Ectodermal cell (in vitro differentiated cells): ENCODE results near the gene MYOCOS.
"Not testable (repeated sequence)": the region's sequence is repeated elsewhere in the genome, so short reads cannot be mapped to it uniquely, and the experiment has no call there.

ENCODE experiments used
- H3K27ac ChIP-seq: 2 replicates; pipeline ENCODE4 v1.7.0; 2013; ENCODE audit warnings: mild to moderate bottlenecking, low read depth, low read length; ENCODE audit not compliant: insufficient read depth, poor library complexity, severe bottlenecking
- H3K27me3 ChIP-seq: 2 replicates; pipeline ENCODE4 v1.7.0; 2013; ENCODE audit warnings: mild to moderate bottlenecking, low read length; ENCODE audit not compliant: insufficient read depth, control insufficient read depth, poor library complexity, severe bottlenecking
- H3K36me3 ChIP-seq: one replicate; pipeline ENCODE4 v1.7.0; 2013; ENCODE audit warnings: low read length; ENCODE audit not compliant: control insufficient read depth, insufficient read depth
- H3K4me1 ChIP-seq: one replicate; pipeline ENCODE4 v1.7.0; 2013; ENCODE audit warnings: low read length; ENCODE audit not compliant: control insufficient read depth, insufficient read depth
- H3K4me3 ChIP-seq: 2 replicates; pipeline ENCODE4 v1.7.0; 2013; ENCODE audit warnings: low read depth, low read length, control low read depth; ENCODE audit not compliant: insufficient read depth
- H3K9me3 ChIP-seq: 2 replicates; pipeline ENCODE4 v1.7.0; 2013; ENCODE audit warnings: mild to moderate bottlenecking, low read length, moderate library complexity; ENCODE audit not compliant: control insufficient read depth
- WGBS, 2 experiments: methylation state at CpG; one replicate each; pipeline ENCODE4 v1.1.7; 2013; ENCODE audit warnings: missing lambda C conversion rate in 2 of 2; 5-methylcytosine and 5-hydroxymethylcytosine counted together

Gene MYOCOS

DNA sequence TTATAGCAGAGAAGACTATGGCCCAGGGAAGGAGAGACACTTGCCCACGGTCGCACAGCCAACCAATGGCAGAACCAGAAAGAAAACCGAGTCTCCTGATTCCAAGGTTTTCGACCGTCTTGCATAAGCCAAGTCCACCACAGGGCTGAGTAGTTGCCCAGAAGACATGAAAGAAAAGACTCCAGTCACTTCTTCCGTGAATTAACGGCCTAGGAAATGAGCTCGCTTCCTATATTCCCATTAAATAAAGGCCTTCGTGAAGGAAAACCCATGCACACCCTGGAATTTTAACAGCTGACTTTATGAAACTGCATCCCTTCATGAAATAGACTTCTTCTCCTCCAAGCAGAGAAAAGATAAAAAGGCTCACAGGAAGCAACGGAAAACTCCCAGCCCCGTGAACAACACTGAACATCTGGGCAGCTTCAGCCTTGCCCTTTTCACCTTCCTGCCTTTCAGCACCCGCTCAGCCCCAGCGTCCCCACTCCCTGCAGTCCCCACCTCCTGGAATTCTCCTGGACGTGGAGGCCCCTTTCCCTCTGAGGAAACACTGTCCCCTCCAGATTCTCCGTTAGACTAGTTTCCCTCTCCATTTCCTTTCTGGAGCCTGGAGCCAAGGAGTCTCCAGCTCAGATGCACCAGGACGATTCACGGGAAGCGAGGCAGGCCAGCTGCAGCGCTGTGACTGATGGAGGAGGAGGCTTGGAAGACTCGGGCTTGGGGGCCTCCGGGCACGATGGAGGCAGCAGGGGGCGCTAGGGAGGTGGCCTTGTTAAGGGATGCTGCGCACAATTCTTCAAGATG lies 33.1 kb downstream of the MYOCOS start:
- Histone ChIP-seq H3K4me3 (no peak overlapping the region), H3K36me3 (no peaks in the 10 kb centered on the region), H3K9me3 (no peaks in the 10 kb centered on the region), H3K27me3 (no peaks in the 10 kb centered on the region), H3K27ac (no peak overlapping the region), H3K4me1 (no peaks in the 10 kb centered on the region)
- 54 to 56% methylated on average over 24 of the region's 24 CpGs for WGBS, 2 experiments

DNA sequence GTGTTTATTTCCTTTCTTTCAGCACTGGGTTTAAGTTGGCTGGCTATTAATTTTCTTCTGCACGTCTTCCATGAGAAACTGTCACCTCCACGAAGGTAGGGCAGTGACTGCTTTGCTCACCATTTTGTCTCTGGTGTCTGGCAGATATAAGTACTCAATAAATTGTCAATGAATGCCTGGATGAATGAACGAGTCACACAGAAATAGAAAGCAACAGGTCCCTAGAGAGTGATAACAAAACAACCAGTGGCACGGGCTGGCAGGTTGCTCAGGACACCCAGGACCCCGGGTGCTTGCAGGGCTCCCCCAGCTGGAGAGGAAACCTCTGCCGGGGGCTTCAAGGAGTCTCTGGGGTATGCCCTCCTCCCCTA lies 33.7 kb downstream of the MYOCOS start:
- Histone ChIP-seq H3K27ac (no peak overlapping the region), H3K27me3 (no peaks in the 10 kb centered on the region), H3K36me3 (no peaks in the 10 kb centered on the region), H3K9me3 (no peaks in the 10 kb centered on the region), H3K4me3 (no peak overlapping the region), H3K4me1 (no peaks in the 10 kb centered on the region)
- 86 to 87% methylated on average over 6 of the region's 6 CpGs for WGBS, 2 experiments

- H3K9me3 ChIP-seq, H3K27ac ChIP-seq, H3K4me3 ChIP-seq, H3K27me3 ChIP-seq, H3K36me3 ChIP-seq, H3K4me1 ChIP-seq: not testable (repeated sequence)
- WGBS, 2 experiments, result 89 to 93% methylated on average over 9 of the region's 9 CpGs
Measured at GRCh38 chr1:171656206-171656605, 34.2 kb downstream of the MYOCOS start.

DNA sequence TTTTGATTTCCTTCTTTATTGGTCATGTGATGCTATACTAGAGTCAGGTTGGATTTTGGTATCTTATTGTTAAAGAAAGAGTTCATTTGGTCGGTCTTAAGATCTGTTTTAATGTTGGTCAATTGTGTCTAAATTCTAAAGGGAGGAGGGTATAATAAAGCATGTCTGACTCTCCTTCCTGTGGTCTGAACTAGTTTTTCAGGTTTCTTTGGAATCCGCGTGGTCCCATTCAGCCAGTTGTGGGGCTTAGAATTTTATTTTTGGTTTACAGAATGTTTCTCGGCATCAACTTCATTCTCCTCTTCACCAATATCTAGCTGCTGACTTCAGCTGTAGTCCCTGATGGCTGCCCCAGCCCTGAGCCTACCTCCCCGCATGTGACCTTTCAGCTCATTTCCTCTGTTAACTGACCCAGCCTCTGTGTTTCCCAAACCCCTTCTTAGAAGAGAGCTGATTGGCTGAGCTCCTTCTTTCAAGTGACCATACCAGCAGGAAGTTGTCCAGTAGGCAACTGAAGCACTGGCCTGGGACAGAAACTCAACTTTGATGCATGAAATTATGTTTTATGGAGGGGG lies 39.1 kb downstream of the MYOCOS start:
- 88 to 93% methylated on average over 3 to 5 of the region's 5 CpGs for WGBS, 2 experiments
- no peak overlapping the region for H3K27ac ChIP-seq
- no peaks in the 10 kb centered on the region for H3K36me3 ChIP-seq
- no peaks in the 10 kb centered on the region for H3K4me1 ChIP-seq
- no peak overlapping the region for H3K4me3 ChIP-seq
- H3K27me3 ChIP-seq, result no peaks in the 10 kb centered on the region
- H3K9me3 ChIP-seq, result no peaks in the 10 kb centered on the region

DNA sequence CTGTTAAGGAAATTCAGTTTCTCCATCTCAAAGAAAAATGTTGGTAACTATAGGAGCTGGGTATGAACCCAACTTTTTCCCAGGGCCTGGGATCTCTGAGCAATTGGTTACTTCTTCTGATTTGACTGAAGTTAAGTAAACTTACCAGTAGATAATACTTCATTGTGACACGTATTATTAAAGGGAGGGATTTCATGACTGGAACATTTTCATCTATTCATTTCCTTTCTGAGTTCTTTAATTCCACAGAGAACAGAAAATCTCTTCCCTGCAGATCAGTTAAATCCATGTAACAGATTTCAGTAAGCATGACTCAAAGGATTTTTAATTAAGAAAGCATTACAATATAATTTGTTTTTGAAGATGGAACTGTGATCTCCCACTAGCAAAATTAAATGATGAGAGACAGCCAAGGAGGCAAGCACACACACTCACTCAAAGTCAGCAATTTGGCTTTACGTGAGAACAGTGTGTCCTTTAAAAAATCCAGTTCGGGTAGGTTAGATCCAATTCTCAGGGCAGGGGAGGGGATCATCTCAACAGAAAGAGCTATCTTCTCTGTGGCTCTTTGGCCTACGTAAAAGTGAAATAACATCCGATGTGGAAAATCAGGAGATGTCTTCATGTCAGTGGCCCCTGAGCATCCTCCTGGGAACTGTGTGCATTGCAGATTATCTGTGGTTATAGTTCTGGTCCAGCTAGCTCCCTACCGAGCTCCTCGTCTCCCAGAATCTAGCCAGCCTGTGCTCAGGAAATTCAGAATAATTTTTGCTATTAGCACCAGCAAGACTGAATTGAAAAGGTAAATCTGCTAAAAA lies 41.2 kb downstream of the MYOCOS start:
- Histone ChIP-seq H3K9me3 (no peaks in the 10 kb centered on the region), H3K4me3 (no peak overlapping the region), H3K27ac (no peak overlapping the region), H3K36me3 (no peaks in the 10 kb centered on the region), H3K4me1 (no peaks in the 10 kb centered on the region), H3K27me3 (no peaks in the 10 kb centered on the region)
- WGBS, 2 experiments, result 93 to 95% methylated on average over 7 of the region's 7 CpGs

GRCh38 chr1:171663854-171664575 lies 42.0 kb downstream of the MYOCOS start:
- Histone ChIP-seq H3K4me3 (no peak overlapping the region), H3K4me1 (no peaks in the 10 kb centered on the region), H3K27me3 (no peaks in the 10 kb centered on the region), H3K36me3 (no peaks in the 10 kb centered on the region), H3K27ac (no peak overlapping the region), H3K9me3 (no peaks in the 10 kb centered on the region)
- WGBS, 2 experiments, result 88 to 90% methylated on average over 3 to 4 of the region's 4 CpGs

- Histone ChIP-seq H3K4me3 (no peak overlapping the region), H3K9me3 (no peaks in the 10 kb centered on the region), H3K36me3 (no peaks in the 10 kb centered on the region), H3K4me1 (no peaks in the 10 kb centered on the region), H3K27ac (no peak overlapping the region), H3K27me3 (no peaks in the 10 kb centered on the region)
Measured at GRCh38 chr1:171664976-171665375, 42.9 kb downstream of the MYOCOS start.

GRCh38 chr1:171666114-171666769 lies 44.2 kb downstream of the MYOCOS start:
- Histone ChIP-seq H3K27ac (no peak overlapping the region), H3K27me3 (no peaks in the 10 kb centered on the region), H3K4me3 (no peak overlapping the region), H3K9me3 (no peaks in the 10 kb centered on the region), H3K36me3 (no peaks in the 10 kb centered on the region), H3K4me1 (no peaks in the 10 kb centered on the region)
- WGBS, 2 experiments, result 90 to 92% methylated on average over 4 of the region's 4 CpGs

- no peak overlapping the region for H3K27ac ChIP-seq
- no peak overlapping the region for H3K4me3 ChIP-seq
- WGBS, 2 experiments, result 83 to 88% methylated on average over 5 of the region's 5 CpGs
Measured at GRCh38 chr1:171668372-171668771, 46.3 kb downstream of the MYOCOS start.

More at GRCh38 chr1:171668372-171668771, 46.3 kb downstream of the MYOCOS start:
- Histone ChIP-seq H3K27me3 (no peaks in the 10 kb centered on the region), H3K4me1 (no peaks in the 10 kb centered on the region), H3K36me3 (no peaks in the 10 kb centered on the region), H3K9me3 (no peaks in the 10 kb centered on the region)
